ENCODE data around the gene SHMT1. TPM values are rescaled to one million over a fixed set of nuclear protein-coding genes. Genes with fewer than 3 reads are reported as not detected.

SHMT1 gene
- total RNA-seq, 1 donor from 2014 or later, result 6.4 TPM

DNA sequence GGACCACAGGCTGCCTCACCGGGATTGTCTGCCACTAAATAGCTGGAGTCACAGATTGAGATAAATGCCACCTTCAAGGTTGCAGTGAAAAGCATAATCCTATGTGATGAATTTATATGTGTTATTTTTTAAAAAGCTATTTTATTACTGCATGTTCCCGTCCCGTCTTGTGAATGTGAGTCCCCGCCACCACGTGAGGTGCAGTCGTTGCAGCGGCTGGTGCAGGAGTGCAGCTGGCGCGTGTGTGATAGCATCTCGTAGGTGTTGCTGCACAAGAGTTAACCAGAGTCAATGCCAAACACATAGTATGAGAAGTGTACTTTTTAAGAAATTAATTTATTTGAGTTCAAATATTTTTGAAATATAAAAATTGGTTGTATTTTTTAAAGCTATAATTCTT lies 35.8 kb downstream of the SHMT1 start:
- H3K36me3 Mint-ChIP-seq (ENCODE audit: low read depth, unreplicated experiment), result peaks cover 47% of the 10 kb centered on the region
- Histone ChIP-seq H3K4me1 (ENCODE audit: insufficient read depth, low read length) (no peaks in the 10 kb centered on the region), H4K20me1 (ENCODE audit: insufficient read depth, low read length) (peaks cover 35% of the 10 kb centered on the region), H3K27ac (ENCODE audit: low read depth, low read length) (no peak overlapping the region), H3K27me3 (ENCODE audit: insufficient read depth, low read length) (no peaks in the 10 kb centered on the region), H3K9ac (ENCODE audit: low read length) (no peak overlapping the region), H2AFZ (ENCODE audit: low read depth, low read length) (no peak overlapping the region), H3K36me3 (ENCODE audit: insufficient read depth, low read length) (peaks cover 10% of the 10 kb centered on the region), H3K4me2 (ENCODE audit: low read length) (no peak overlapping the region), H3K9me3 (ENCODE audit: insufficient read depth, low read depth, low read length) (no peaks in the 10 kb centered on the region), H3K79me2 (ENCODE audit: insufficient read depth, low read length) (peaks cover 20% of the 10 kb centered on the region), H3K4me3 (ENCODE audit: insufficient read depth, low read depth, low read length) (no peak overlapping the region)
- TF ChIP-seq EZH2 (IDR thresholded peaks at IDR 0.05; ENCODE audit: insufficient read depth, low read length) (no peak), CTCF (IDR thresholded peaks at IDR 0.05; ENCODE audit: insufficient read depth, low read depth, low read length) (no peak)
- no peak overlapping the region for H3K4me3 Mint-ChIP-seq (ENCODE audit: unreplicated experiment)
- DNase-seq (ENCODE audit: low read depth), result no peak
- no peak overlapping the region for H3K27ac Mint-ChIP-seq (ENCODE audit: unreplicated experiment)
- H3K4me1 Mint-ChIP-seq (ENCODE audit: low read depth, unreplicated experiment), result peaks cover 3% of the 10 kb centered on the region
- no peak for FAIRE-seq
- H3K27me3 Mint-ChIP-seq (ENCODE audit: low read depth, unreplicated experiment), result no peaks in the 10 kb centered on the region
- H3K9me3 Mint-ChIP-seq (ENCODE audit: unreplicated experiment), result peaks cover 6% of the 10 kb centered on the region

GRCh38 chr17:18327093-18327492 lies 36.3 kb downstream of the SHMT1 start:
- DNase-seq (ENCODE audit: low read depth) (no peak), FAIRE-seq (no peak)
- Mint-ChIP-seq H3K27me3 (ENCODE audit: low read depth, unreplicated experiment) (no peaks in the 10 kb centered on the region), H3K9me3 (ENCODE audit: unreplicated experiment) (peaks cover 6% of the 10 kb centered on the region), H3K4me3 (ENCODE audit: unreplicated experiment) (no peak overlapping the region), H3K4me1 (ENCODE audit: low read depth, unreplicated experiment) (peaks cover 3% of the 10 kb centered on the region), H3K36me3 (ENCODE audit: low read depth, unreplicated experiment) (peaks cover 47% of the 10 kb centered on the region), H3K27ac (ENCODE audit: unreplicated experiment) (no peak overlapping the region)
- Histone ChIP-seq H3K36me3 (ENCODE audit: insufficient read depth, low read length) (peaks cover 10% of the 10 kb centered on the region), H3K4me2 (ENCODE audit: low read length) (no peak overlapping the region), H4K20me1 (ENCODE audit: insufficient read depth, low read length) (peaks cover 39% of the 10 kb centered on the region), H3K9ac (ENCODE audit: low read length) (no peak overlapping the region), H3K79me2 (ENCODE audit: insufficient read depth, low read length) (peaks cover 24% of the 10 kb centered on the region), H2AFZ (ENCODE audit: low read depth, low read length) (no peak overlapping the region), H3K4me1 (ENCODE audit: insufficient read depth, low read length) (no peaks in the 10 kb centered on the region), H3K27ac (ENCODE audit: low read depth, low read length) (no peak overlapping the region), H3K27me3 (ENCODE audit: insufficient read depth, low read length) (no peaks in the 10 kb centered on the region), H3K4me3 (ENCODE audit: insufficient read depth, low read depth, low read length) (no peak overlapping the region), H3K9me3 (ENCODE audit: insufficient read depth, low read depth, low read length) (no peaks in the 10 kb centered on the region)
- TF ChIP-seq EZH2 (IDR thresholded peaks at IDR 0.05; ENCODE audit: insufficient read depth, low read length), result no peak
- TF ChIP-seq CTCF (IDR thresholded peaks at IDR 0.05; ENCODE audit: insufficient read depth, low read depth, low read length), result no peak

- FAIRE-seq, result no peak
- Mint-ChIP-seq H3K4me3 (ENCODE audit: unreplicated experiment) (no peak overlapping the region), H3K4me1 (ENCODE audit: low read depth, unreplicated experiment) (peaks cover 3% of the 10 kb centered on the region), H3K27ac (ENCODE audit: unreplicated experiment) (no peak overlapping the region), H3K27me3 (ENCODE audit: low read depth, unreplicated experiment) (no peaks in the 10 kb centered on the region), H3K9me3 (ENCODE audit: unreplicated experiment) (peaks cover 6% of the 10 kb centered on the region), H3K36me3 (ENCODE audit: low read depth, unreplicated experiment) (peaks cover 42% of the 10 kb centered on the region)
- Histone ChIP-seq H3K36me3 (ENCODE audit: insufficient read depth, low read length) (peaks cover 10% of the 10 kb centered on the region), H3K27ac (ENCODE audit: low read depth, low read length) (no peak overlapping the region), H3K4me1 (ENCODE audit: insufficient read depth, low read length) (no peaks in the 10 kb centered on the region), H2AFZ (ENCODE audit: low read depth, low read length) (no peak overlapping the region), H4K20me1 (ENCODE audit: insufficient read depth, low read length) (peaks cover 42% of the 10 kb centered on the region), H3K9ac (ENCODE audit: low read length) (no peak overlapping the region), H3K27me3 (ENCODE audit: insufficient read depth, low read length) (no peaks in the 10 kb centered on the region), H3K4me3 (ENCODE audit: insufficient read depth, low read depth, low read length) (no peak overlapping the region), H3K9me3 (ENCODE audit: insufficient read depth, low read depth, low read length) (no peaks in the 10 kb centered on the region), H3K79me2 (ENCODE audit: insufficient read depth, low read length) (peaks cover 24% of the 10 kb centered on the region), H3K4me2 (ENCODE audit: low read length) (no peak overlapping the region)
- no peak for DNase-seq (ENCODE audit: low read depth)
- TF ChIP-seq CTCF (IDR thresholded peaks at IDR 0.05; ENCODE audit: insufficient read depth, low read depth, low read length), result no peak
- TF ChIP-seq EZH2 (IDR thresholded peaks at IDR 0.05; ENCODE audit: insufficient read depth, low read length), result no peak
These were observed 36.8 kb downstream of the SHMT1 start for GRCh38 chr17:18326572-18326971.

Data from astrocyte (in vitro differentiated cells and primary cell).